GM23338 (cell line): ENCODE results near the gene WDR27. TPM values are rescaled to one million over a fixed set of nuclear protein-coding genes. Genes with fewer than 3 reads are reported as not detected.

Source experiments
- ATAC-seq: fragments of 200-7000 bp; cut with Tn5 transposase; 3 replicates; pipeline ENCODE4 v1.9.1; 2020
- DNase-seq: peaks from one replicate; pipeline ENCODE4 v3.0.0-alpha.2; 2015; ENCODE audit warnings: low spot score
- H2AFZ ChIP-seq: fragments of 200-600 bp; sonication (generic); 2 replicates; pipeline ENCODE4 v1.8.0; 2016; ENCODE audit warnings: antibody characterized with exemption, mild to moderate bottlenecking, moderate library complexity
- H3F3A ChIP-seq: fragments of 200-600 bp; sonication (generic); replicated peaks from 2 replicates; pipeline ENCODE4 v1.8.0; 2017; ENCODE audit warnings: antibody characterized with exemption, mixed run types, low read depth
- H3K27ac ChIP-seq: fragments of 200-600 bp; sonication (generic); 2 replicates; pipeline ENCODE4 v1.6.1; 2016; ENCODE audit warnings: low read depth
- H3K27me3 ChIP-seq: fragments of 200-600 bp; sonication (generic); 2 replicates; pipeline ENCODE4 v1.8.0; 2016; ENCODE audit warnings: mild to moderate bottlenecking, mixed run types, moderate library complexity; ENCODE audit not compliant: insufficient read depth
- H3K36me3 ChIP-seq: fragments of 200-600 bp; sonication (generic); 2 replicates; pipeline ENCODE4 v1.8.0; 2016; ENCODE audit warnings: mild to moderate bottlenecking; ENCODE audit not compliant: insufficient read depth
- H3K4me1 ChIP-seq: fragments of 200-600 bp; sonication (generic); 2 replicates; pipeline ENCODE4 v1.8.0; 2016; ENCODE audit warnings: mild to moderate bottlenecking, moderate library complexity; ENCODE audit not compliant: insufficient read depth
- H3K4me2 ChIP-seq: fragments of 200-600 bp; sonication (generic); 2 replicates; pipeline ENCODE4 v1.7.1; 2017; ENCODE audit warnings: mixed run types
- H3K4me3 ChIP-seq: fragments of 200-600 bp; sonication (generic); 2 replicates; pipeline ENCODE4 v1.6.1; 2016; ENCODE audit warnings: mixed run types
- H3K79me2 ChIP-seq: fragments of 200-600 bp; sonication (generic); replicated peaks from 2 replicates; pipeline ENCODE4 v1.8.0; 2017; ENCODE audit warnings: mild to moderate bottlenecking; ENCODE audit not compliant: insufficient read depth
- H3K9me2 ChIP-seq: fragments of 200-600 bp; sonication (generic); 2 replicates; pipeline ENCODE4 v1.8.0; 2017; ENCODE audit not compliant: insufficient read depth
- H4K20me1 ChIP-seq: fragments of 200-600 bp; sonication (generic); replicated peaks from 2 replicates; pipeline ENCODE4 v1.8.0; 2017; ENCODE audit warnings: mild to moderate bottlenecking; ENCODE audit not compliant: insufficient read depth
- H3K27ac Mint-ChIP-seq: 2 replicates; pipeline ENCODE4 v1.8.0; 2020; ENCODE audit warnings: inconsistent platforms, mild to moderate bottlenecking, moderate library complexity, mixed read lengths
- H3K27me3 Mint-ChIP-seq: 3 replicates; pipeline ENCODE4 v1.8.0; 2022; ENCODE audit warnings: low read depth, mild to moderate bottlenecking, moderate library complexity, mixed read lengths, inconsistent platforms; ENCODE audit not compliant: insufficient read depth, poor library complexity
- H3K36me3 Mint-ChIP-seq: 3 replicates; pipeline ENCODE4 v1.8.0; 2021; ENCODE audit warnings: low read depth, mild to moderate bottlenecking, inconsistent platforms, moderate library complexity, mixed read lengths
- H3K4me1 Mint-ChIP-seq: 3 replicates; pipeline ENCODE4 v1.8.0; 2020; ENCODE audit warnings: mild to moderate bottlenecking, inconsistent platforms, mixed read lengths
- H3K4me3 Mint-ChIP-seq: 3 replicates; pipeline ENCODE4 v1.8.0; 2021; ENCODE audit warnings: moderate library complexity, mild to moderate bottlenecking, inconsistent platforms, mixed read lengths
- H3K9me3 Mint-ChIP-seq: 3 replicates; pipeline ENCODE4 v1.8.0; 2020; ENCODE audit warnings: moderate library complexity, mild to moderate bottlenecking, inconsistent platforms, mixed read lengths
- CREB1 ChIP-seq: fragments of 250-450 bp; sonication (Bioruptor Pico); IDR thresholded peaks from 2 replicates; pipeline ENCODE4 v1.5.0; 2020; ENCODE audit warnings: low read depth, mild to moderate bottlenecking, moderate library complexity
- CTCF ChIP-seq, 2 experiments: fragments of 200-600 bp in 1 of 2; sonication (generic) in 1 of 2; conservative IDR thresholded peaks; 2 replicates each; pipeline versions ENCODE4 v1.5.1 to v1.6.1; 2016 to 2017; ENCODE audit warnings: antibody characterized with exemption in 2 of 2, low read depth in 2 of 2, mild to moderate bottlenecking in 2 of 2, moderate library complexity in 1 of 2
- ETS1 ChIP-seq: IDR thresholded peaks from 2 replicates; pipeline ENCODE4 v1.6.1; 2016; ENCODE audit warnings: antibody characterized with exemption
- EZH2 ChIP-seq: fragments of 200-600 bp; sonication (generic); IDR thresholded peaks from one replicate; pipeline ENCODE4 v1.8.0; 2017; ENCODE audit warnings: antibody characterized with exemption, mild to moderate bottlenecking, low read depth; ENCODE audit not compliant: unreplicated experiment
- EZH2phosphoT487 ChIP-seq: fragments of 200-600 bp; sonication (generic); IDR thresholded peaks from one replicate; pipeline ENCODE4 v1.8.1; 2018; ENCODE audit warnings: antibody characterized with exemption; ENCODE audit not compliant: unreplicated experiment
- JUNB ChIP-seq: IDR thresholded peaks from one replicate; pipeline ENCODE4 v1.6.1; 2016; ENCODE audit warnings: antibody characterized with exemption; ENCODE audit not compliant: unreplicated experiment
- NANOG ChIP-seq: IDR thresholded peaks from 2 replicates; pipeline ENCODE4 v1.6.1; 2016; ENCODE audit warnings: antibody characterized with exemption, borderline replicate concordance
- POLR2AphosphoS5 ChIP-seq: IDR thresholded peaks from 2 replicates; pipeline ENCODE4 v1.6.1; 2016; ENCODE audit warnings: antibody characterized with exemption, low read depth
- REST ChIP-seq: IDR thresholded peaks from one replicate; pipeline ENCODE4 v1.6.1; 2018; ENCODE audit warnings: antibody characterized with exemption; ENCODE audit not compliant: unreplicated experiment
- STAT1 ChIP-seq: IDR thresholded peaks from one replicate; pipeline ENCODE4 v1.6.1; 2016; ENCODE audit warnings: antibody characterized with exemption; ENCODE audit not compliant: unreplicated experiment
- ZNF114 ChIP-seq: fragments of 250-450 bp; sonication (Bioruptor Pico); IDR thresholded peaks from 2 replicates; pipeline ENCODE4 v1.5.0; 2020; ENCODE audit warnings: mild to moderate bottlenecking, moderate library complexity
- ZNF331 ChIP-seq: fragments of 250-450 bp; sonication (Bioruptor Pico); IDR thresholded peaks from 2 replicates; pipeline ENCODE4 v1.5.0; 2020; ENCODE audit warnings: low read depth, mild to moderate bottlenecking, moderate library complexity
- ZNF462 ChIP-seq: fragments of 250-450 bp; sonication (Bioruptor Pico); IDR thresholded peaks from 2 replicates; pipeline ENCODE4 v1.5.0; 2020; ENCODE audit warnings: mild to moderate bottlenecking, moderate library complexity
- polyA plus RNA-seq: library from polyadenylated mRNA; unstranded; fragments of >200 nt; fragmentation: Nextera tagmentation; extraction: Ambion mirVana; gene quantifications from 2 replicates; pipeline ENCODE4 v1.2.1, GENCODE V29; 2016
- total RNA-seq: library from RNA; depleted of rRNA; stranded (reverse); fragments of >200 nt; shearing (Covaris generic); gene quantifications from 2 replicates; pipeline ENCODE4 v1.2.3, GENCODE V29; 2014

Gene WDR27
- total and polyA plus RNA-seq, 2 experiments from 2014 or later = 55.3 to 80.4 TPM

GRCh38 chr6:169691260-169691659, 10.6 kb downstream of the WDR27 start:
- Histone ChIP-seq H3K79me2 (peaks cover 83% of the 10 kb centered on the region), H3K4me1 (no peaks in the 10 kb centered on the region), H3K27ac (no peak overlapping the region), H3F3A (no peaks in the 10 kb centered on the region), H2AFZ (no peak overlapping the region), H3K4me2 (no peak overlapping the region), H3K9me2 (no peaks in the 10 kb centered on the region), H3K4me3 (no peak overlapping the region), H4K20me1 (0 out of 2 replicates have a peak, but pooled peaks cover 14% of the 10 kb centered on the region), H3K27me3 (no peaks in the 10 kb centered on the region), H3K36me3 (peaks cover 20% of the 10 kb centered on the region)
- Mint-ChIP-seq H3K4me1 (peaks cover 10% of the 10 kb centered on the region; the same call in 2 of the 3 replicates), H3K27ac (no peak overlapping the region), H3K36me3 (peaks cover 77% of the 10 kb centered on the region), H3K9me3 (peaks cover 3% of the 10 kb centered on the region; the same call in 2 of the 3 replicates), H3K4me3 (no peak overlapping the region), H3K27me3 (peaks cover 13% of the 10 kb centered on the region)
- no peak for DNase-seq
- no peak for ATAC-seq
- TF ChIP-seq ZNF462 (CRISPR knock-in tag) = no peak
- TF ChIP-seq REST = no peak
- no peak for TF ChIP-seq EZH2phosphoT487
- TF ChIP-seq NANOG = no peak
- TF ChIP-seq JUNB = no peak
- no peak for TF ChIP-seq ZNF331 (CRISPR knock-in tag)
- no peak for TF ChIP-seq CREB1 (CRISPR knock-in tag)
- no peak for TF ChIP-seq STAT1
- no peak for TF ChIP-seq POLR2AphosphoS5
- no peak for TF ChIP-seq CTCF (conservative IDR thresholded peaks at IDR 0.05; ENCODE audit: low read depth in 2 of 2)
- no peak for TF ChIP-seq ZNF114 (CRISPR knock-in tag)
- TF ChIP-seq EZH2 = no peak
- TF ChIP-seq ETS1 = no peak
